ENCODE data around the gene DOCK9.
"Not testable (repeated sequence)": the region's sequence is repeated elsewhere in the genome, so short reads cannot be mapped to it uniquely, and the experiment has no call there.

DOCK9 gene

GRCh38 chr13:98761126-98761985 is 216.5 kb downstream of the DOCK9 start:
- peak in 1 of 2 experiments; percentile 11 for DNase-seq

DNA sequence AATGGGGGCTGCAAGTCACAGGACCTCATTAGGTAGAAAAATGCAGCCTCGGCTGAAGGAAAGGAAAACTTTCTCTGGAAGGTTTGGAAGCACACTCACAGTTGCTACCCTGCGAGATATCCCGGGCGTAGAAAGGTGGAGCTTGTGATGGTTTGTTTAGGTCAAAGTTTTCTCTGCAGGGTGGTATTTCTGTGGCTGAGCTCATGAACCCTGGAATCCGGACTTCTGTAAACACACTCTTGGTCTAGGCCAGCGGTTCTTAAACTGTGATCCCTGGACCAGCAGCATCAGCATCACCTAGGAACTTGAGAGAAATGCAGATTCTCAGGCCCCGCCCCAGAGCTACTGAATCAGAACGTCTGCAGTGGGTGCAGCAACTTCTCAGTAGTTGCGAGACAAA is 222.1 kb downstream of the DOCK9 start:
- no peak for DNase-seq

- DNase-seq, result no peak
Measured at GRCh38 chr13:98755116-98755515, 222.7 kb downstream of the DOCK9 start.

GRCh38 chr13:98754468-98754867 is 223.4 kb downstream of the DOCK9 start:
- not testable (repeated sequence) for DNase-seq

- DNase-seq, result no peak
Measured at GRCh38 chr13:98752467-98753290, 225.2 kb downstream of the DOCK9 start, which contains the start of gene SLC15A1. Gene SLC15A1 (minus strand): TSS chr13:98752672. CDS start chr13:98752598, 74 bp downstream.

GRCh38 chr13:98751861-98752466 is 225.9 kb downstream of the DOCK9 start:
- no peak for DNase-seq

- DNase-seq, result no peak
Measured at GRCh38 chr13:98751367-98751782, 226.5 kb downstream of the DOCK9 start.

- no peak for DNase-seq
Measured at GRCh38 chr13:98749501-98749900, 228.4 kb downstream of the DOCK9 start.

- no peak for DNase-seq
Measured at GRCh38 chr13:98746968-98747367, 230.9 kb downstream of the DOCK9 start.

Data from Kasumi-1 (cell line).